ENCODE measurements around the gene NPHP3.

- TF ChIP-seq CTCF (IDR thresholded peaks at IDR 0.05), result no peak
- no peak for TF ChIP-seq ZFX (IDR thresholded peaks at IDR 0.05; ENCODE audit: borderline replicate concordance)
Measured at GRCh38 chr3:132645058-132645457, 77.2 kb downstream of the NPHP3 start.
